ENCODE results near the gene COL8A2. TPM values are rescaled to one million over a fixed set of nuclear protein-coding genes. Genes with fewer than 3 reads are reported as not detected.

COL8A2 gene
- total and polyA plus RNA-seq, 2 of the 4 experiments (the other 2 are of a cell fraction), result 0.54 to 1.1 TPM

GRCh38 chr1:36086529-36087232 lies 38.3 kb downstream of the COL8A2 start:
- no peak overlapping the region for H3K56ac ChIP-seq (ENCODE audit: extremely low read depth, insufficient read depth, low read length)
- no peaks in the 10 kb centered on the region for H3K9me3 ChIP-seq (ENCODE audit: control insufficient read depth, insufficient read depth, low read length)
- no peak overlapping the region for H3K14ac ChIP-seq (replicated peaks; ENCODE audit: low read depth, low read length)
- H3K4me3 ChIP-seq (ENCODE audit: insufficient read depth, low read depth, low read length), result no peak overlapping the region
- H3K9ac ChIP-seq (ENCODE audit: low read depth, low read length), result no peak overlapping the region
- H2BK15ac ChIP-seq (ENCODE audit: low read depth, low read length), result no peak overlapping the region
- peaks cover 2% of the 10 kb centered on the region; the same call in 1 of the 2 replicates for H3K4me1 ChIP-seq (ENCODE audit: control insufficient read depth, insufficient read depth, low read length)
- intact Hi-C loops (cut with micrococcal nuclease), result loop anchor here (10.0 kb wide), 1 partner anchor 152 kb away; the partner anchor contains the start of gene AGO3
- DNase-seq (no peak), ATAC-seq (ENCODE audit: low read depth) (no peak)
- no peak overlapping the region for H3K4me2 ChIP-seq (ENCODE audit: low read depth, low read length)
- H2AFZ ChIP-seq (replicated peaks; ENCODE audit: low read length, poor library complexity), result peak overlapping the region; percentile 56
- H3K27ac ChIP-seq (ENCODE audit: insufficient read depth, low read length), result no peak overlapping the region
- peaks cover 23 to 29% of the 10 kb centered on the region in 2 experiments for H3K79me1 ChIP-seq (ENCODE audit: low read depth in 1 of 2, low read length in 2 of 2)
- no peak overlapping the region for H4K5ac ChIP-seq (ENCODE audit: low read depth, low read length)
- no peak overlapping the region for H3K23ac ChIP-seq (ENCODE audit: low read depth, low read length)
- no TSS peak for BruUV-seq (replicated peaks)
- H4K91ac ChIP-seq (ENCODE audit: insufficient read depth, low read depth, low read length), result no peak overlapping the region
- H3K9me1 ChIP-seq (ENCODE audit: insufficient read depth, low read length), result peaks cover 8% of the 10 kb centered on the region; the same call in 1 of the 2 replicates
- 80% methylated on average over 3 of the region's 12 CpGs; no CpG with 5 or more reads in 1 of the 2 experiments for WGBS, 2 experiments (ENCODE audit: extremely low coverage in 2 of 2, insufficient read length in 1 of 2)
- CTCF ChIA-PET, result no interaction called here
- in situ Hi-C loops (cut with MboI; ENCODE audit: low sequenced_read_pairs), result no loop called here
- H2AK9ac ChIP-seq (replicated peaks; ENCODE audit: low read depth, low read length, poor library complexity), result peak overlapping the region; percentile 42
- H3K27me3 ChIP-seq (ENCODE audit: control insufficient read depth, insufficient read depth, low read length), result no peaks in the 10 kb centered on the region; the same call in 1 of the 2 replicates
- H2BK20ac ChIP-seq (ENCODE audit: low read depth, low read length), result no peak overlapping the region
- no peak overlapping the region for H2AK5ac ChIP-seq (ENCODE audit: low read depth, low read length)
- no peak overlapping the region for H3K18ac ChIP-seq (ENCODE audit: low read depth, low read length)
- no peak overlapping the region for H2BK120ac ChIP-seq (ENCODE audit: low read depth, low read length)
- POLR2A ChIA-PET (ENCODE audit: unreplicated experiment), result interaction anchor here (0.5 kb wide), 1 partner anchor 125 kb away, joined by 4 read pairs; no protein-coding TSS in a partner anchor
- peaks cover 2% of the 10 kb centered on the region; the same call in 1 of the 2 replicates for H3K36me3 ChIP-seq (ENCODE audit: control insufficient read depth, insufficient read depth, low read length)
- dilution Hi-C loops (cut with HindIII; ENCODE audit: low sequenced_read_pairs, unreplicated experiment), result no loop called here
- H4K20me1 ChIP-seq (ENCODE audit: insufficient read depth, low read length), result peaks cover 7% of the 10 kb centered on the region; the same call in 1 of the 2 replicates
- no peak overlapping the region for H2BK5ac ChIP-seq (ENCODE audit: low read depth, low read length, poor library complexity, severe bottlenecking)
- H4K8ac ChIP-seq (ENCODE audit: low read depth in 2 of 2, low read length in 2 of 2), result no peak overlapping the region; a peak in 1 of 4 replicates
- no peak overlapping the region for H3K4ac ChIP-seq (ENCODE audit: low read depth, low read length)
- TF ChIP-seq RFX5 (IDR thresholded peaks at IDR 0.05; ENCODE audit: low read depth, low read length) (no peak), CHD1 (IDR thresholded peaks at IDR 0.05; ENCODE audit: low read depth, low read length) (no peak), RAD21 (IDR thresholded peaks at IDR 0.05; ENCODE audit: low read length) (no peak), MXI1 (IDR thresholded peaks at IDR 0.05; ENCODE audit: borderline replicate concordance, low read depth, low read length) (no peak), CTCF (conservative IDR thresholded peaks at IDR 0.05; ENCODE audit: low read depth, low read length) (no peak), CEBPB (IDR thresholded peaks at IDR 0.05; ENCODE audit: low read depth, low read length) (no peak), SMC3 (IDR thresholded peaks at IDR 0.05; ENCODE audit: low read depth, low read length) (no peak), POLR2A (IDR thresholded peaks at IDR 0.05; ENCODE audit: low read depth, low read length) (no peak)
